BLaER1 treated with 17β-estradiol and CSF1 and Interleukin-3, amounts not matched to agents 10 nM and 100 nM (cell line): Measurements from ENCODE around the gene ZNF124.
A peak's percentile ranks its signal among the peaks of the same experiment; 100 is the strongest.
"Not testable (repeated sequence)": the region's sequence is repeated elsewhere in the genome, so short reads cannot be mapped to it uniquely, and the experiment has no call there.

Experiments used
- H3K27ac ChIP-seq, 11 experiments: shearing (Covaris generic); formaldehyde crosslinking; 2 replicates each; pipeline ENCODE4 v1.8.1; 2022
- H3K27me3 ChIP-seq, 11 experiments: shearing (Covaris generic); formaldehyde crosslinking; 2 replicates each; pipeline ENCODE4 v1.8.1; 2022
- H3K36me3 ChIP-seq, 11 experiments: shearing (Covaris generic); formaldehyde crosslinking; 2 replicates each; pipeline ENCODE4 v1.8.1; 2022
- H3K4me1 ChIP-seq, 10 experiments: shearing (Covaris generic); formaldehyde crosslinking; 2 replicates each; pipeline ENCODE4 v1.8.1; 2022
- H3K4me2 ChIP-seq, 11 experiments: shearing (Covaris generic); formaldehyde crosslinking; 2 replicates each; pipeline ENCODE4 v1.8.1; 2022
- H3K4me3 ChIP-seq, 10 experiments: shearing (Covaris generic); formaldehyde crosslinking; 2 replicates each; pipeline ENCODE4 v1.8.1; 2022
- H3K9ac ChIP-seq, 11 experiments: shearing (Covaris generic); formaldehyde crosslinking; 2 replicates each; pipeline ENCODE4 v1.8.1; 2022
- H3K9me3 ChIP-seq, 11 experiments: shearing (Covaris generic); formaldehyde crosslinking; replicated peaks in 1 of 11; 2 replicates each; pipeline ENCODE4 v1.8.1; 2022
- H4K20me1 ChIP-seq, 11 experiments: shearing (Covaris generic); formaldehyde crosslinking; 2 replicates each; pipeline ENCODE4 v1.8.1; 2022
- Cebpa-rat ChIP-seq, 11 experiments: shearing (Covaris generic); IDR thresholded peaks; 2 replicates each; pipeline ENCODE4 v1.8.1; 2022

The ZNF124 gene

DNA sequence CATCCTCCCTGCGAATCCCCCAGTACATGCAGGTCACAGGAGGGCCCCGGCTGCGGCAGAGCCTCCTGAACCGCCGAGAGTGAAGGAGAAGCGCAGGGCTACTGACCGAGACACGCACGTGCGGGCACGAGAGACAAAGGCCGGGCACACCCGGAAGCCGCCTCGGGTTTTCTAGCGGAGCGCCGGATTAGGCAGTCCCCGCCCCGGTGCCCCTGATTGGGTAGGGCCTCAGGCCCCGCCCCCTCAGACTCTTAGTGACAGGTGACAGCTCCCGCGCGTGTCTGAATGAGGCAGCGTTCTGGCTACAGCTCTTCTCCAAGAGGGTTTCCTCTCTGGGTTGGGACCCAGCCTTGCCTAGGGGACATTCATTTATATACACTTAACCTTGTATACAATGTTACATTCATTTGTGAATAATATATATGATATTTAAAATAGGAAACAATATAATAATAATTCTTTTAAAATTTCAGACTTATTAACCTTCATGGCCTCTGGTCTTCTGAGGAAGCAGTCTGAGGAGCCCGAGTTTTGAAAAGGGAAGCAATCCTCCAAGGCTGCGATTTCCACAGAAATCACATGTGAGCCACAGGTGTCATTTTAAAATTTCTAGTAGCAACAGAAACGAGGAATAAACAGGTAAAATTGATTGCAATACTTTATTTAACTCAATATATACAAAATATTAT lies at the start of gene ZNF124:
ZNF124 (minus strand) TSS at position 146 of the 689 bp plus-strand sequence; CDS start at position 3, 143 bp downstream.
- H3K9me3 ChIP-seq: peaks cover 23 to 51% (median 33%) of the 10 kb centered on the region in 11 experiments
- peaks cover 3 to 36% (median 23%) of the 10 kb centered on the region in 11 experiments; a peak in 19 of 22 replicates for H4K20me1 ChIP-seq
- H3K9ac ChIP-seq: peak within 1 kb of the TSS in 10 of 11 experiments; percentile 27 to 78 (median 41); a peak in 15 of 22 replicates
- peak within 1 kb of the TSS in 3 of 10 experiments; percentile 15 to 36 (median 33); a peak in 5 of 20 replicates for H3K4me3 ChIP-seq
- H3K4me2 ChIP-seq: peak within 1 kb of the TSS; percentile 49 to 99 (median 74)
- peak within 1 kb of the TSS in 10 of 11 experiments; percentile 8 to 89 (median 66); a peak in 18 of 22 replicates for H3K27ac ChIP-seq
- not testable (repeated sequence) for H3K27me3 ChIP-seq
- H3K4me1 ChIP-seq: peaks cover 25 to 61% (median 30%) of the 10 kb centered on the region in 10 experiments
- peaks cover 17 to 36% (median 33%) of the 10 kb centered on the region in 11 experiments for H3K36me3 ChIP-seq

DNA sequence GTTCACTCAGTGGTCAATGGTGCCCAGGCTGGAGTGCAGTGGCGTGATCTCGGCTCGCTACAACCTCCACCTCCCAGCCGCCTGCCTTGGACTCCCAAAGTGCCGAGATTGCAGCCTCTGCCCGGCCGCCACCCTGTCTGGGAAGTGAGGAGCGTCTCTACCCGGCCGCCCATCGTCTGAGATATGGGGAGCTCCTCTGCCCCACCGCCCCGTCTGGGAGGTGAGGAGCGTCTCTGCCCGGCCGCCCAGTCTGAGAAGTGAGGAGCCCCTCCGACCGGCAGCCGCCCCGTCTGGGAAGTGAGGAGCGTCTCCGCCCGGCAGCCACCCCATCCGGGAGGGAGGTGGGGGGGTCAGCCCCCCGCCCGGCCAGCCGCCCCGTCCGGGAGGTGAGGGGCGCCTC lies 48.5 kb upstream of the ZNF124 start:
- H3K36me3 ChIP-seq, H3K4me1 ChIP-seq, H3K4me2 ChIP-seq, H3K27me3 ChIP-seq, H3K9ac ChIP-seq, H3K4me3 ChIP-seq, H4K20me1 ChIP-seq, H3K27ac ChIP-seq: not testable (repeated sequence)
- peaks cover 19 to 48% (median 43%) of the 10 kb centered on the region in 11 experiments; a peak in 21 of 22 replicates for H3K9me3 ChIP-seq

DNA sequence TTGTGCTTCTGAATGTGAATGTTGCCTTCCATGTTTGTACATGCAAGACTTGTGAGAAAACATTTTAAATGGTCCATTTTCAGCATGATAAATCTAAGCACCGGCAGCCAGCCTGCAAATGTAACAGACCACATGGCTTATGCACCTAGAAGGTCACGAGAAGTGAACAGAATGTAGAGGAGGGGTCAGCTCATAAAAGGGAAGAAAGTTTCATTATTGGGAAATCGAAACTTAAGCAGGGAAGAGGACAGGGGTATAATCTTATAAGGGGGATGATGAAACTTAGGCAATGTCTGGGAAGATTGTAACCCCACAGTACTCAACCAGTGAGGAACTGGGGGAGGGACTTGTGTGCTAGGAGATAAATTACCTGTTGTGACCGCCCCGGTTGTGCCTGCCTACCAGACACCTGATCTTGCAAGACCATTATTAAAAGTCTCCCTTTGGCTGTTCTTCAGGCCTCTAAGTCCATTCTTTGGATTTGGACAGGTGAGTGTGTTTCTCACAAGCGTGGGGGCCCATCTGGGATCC lies 46.4 kb upstream of the ZNF124 start:
- Histone ChIP-seq H3K27ac (no peak overlapping the region), H3K9me3 (peaks cover 5 to 29% (median 23%) of the 10 kb centered on the region in 11 experiments; a peak in 19 of 22 replicates), H3K4me1 (no peaks in the 10 kb centered on the region), H3K4me2 (no peak overlapping the region), H4K20me1 (no peaks in the 10 kb centered on the region), H3K9ac (no peak overlapping the region), H3K4me3 (no peak overlapping the region), H3K27me3 (no peaks in the 10 kb centered on the region), H3K36me3 (no peaks in the 10 kb centered on the region)
- no peak for TF ChIP-seq Cebpa-rat (IDR thresholded peaks at IDR 0.05)

DNA sequence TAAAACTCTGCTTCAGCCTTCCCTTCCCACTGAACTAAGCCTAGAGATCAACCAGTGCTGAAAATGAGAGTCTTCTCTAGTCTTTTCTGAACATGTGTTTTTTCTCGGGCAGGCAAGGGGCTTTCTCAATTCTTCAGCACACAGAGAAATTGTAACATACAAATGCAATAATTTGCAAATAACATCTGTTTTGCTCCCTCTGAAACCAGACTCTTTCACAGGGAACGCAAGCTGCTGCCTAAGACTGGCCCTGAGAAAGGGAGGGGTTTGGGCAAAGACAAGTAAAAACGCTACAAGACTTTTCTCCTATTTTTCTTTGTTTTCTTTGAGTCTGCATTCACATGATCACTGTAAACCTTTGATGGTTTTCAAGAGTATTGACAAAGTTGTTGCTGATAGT lies 44.4 kb upstream of the ZNF124 start:
- no peak overlapping the region for H3K27ac ChIP-seq

DNA sequence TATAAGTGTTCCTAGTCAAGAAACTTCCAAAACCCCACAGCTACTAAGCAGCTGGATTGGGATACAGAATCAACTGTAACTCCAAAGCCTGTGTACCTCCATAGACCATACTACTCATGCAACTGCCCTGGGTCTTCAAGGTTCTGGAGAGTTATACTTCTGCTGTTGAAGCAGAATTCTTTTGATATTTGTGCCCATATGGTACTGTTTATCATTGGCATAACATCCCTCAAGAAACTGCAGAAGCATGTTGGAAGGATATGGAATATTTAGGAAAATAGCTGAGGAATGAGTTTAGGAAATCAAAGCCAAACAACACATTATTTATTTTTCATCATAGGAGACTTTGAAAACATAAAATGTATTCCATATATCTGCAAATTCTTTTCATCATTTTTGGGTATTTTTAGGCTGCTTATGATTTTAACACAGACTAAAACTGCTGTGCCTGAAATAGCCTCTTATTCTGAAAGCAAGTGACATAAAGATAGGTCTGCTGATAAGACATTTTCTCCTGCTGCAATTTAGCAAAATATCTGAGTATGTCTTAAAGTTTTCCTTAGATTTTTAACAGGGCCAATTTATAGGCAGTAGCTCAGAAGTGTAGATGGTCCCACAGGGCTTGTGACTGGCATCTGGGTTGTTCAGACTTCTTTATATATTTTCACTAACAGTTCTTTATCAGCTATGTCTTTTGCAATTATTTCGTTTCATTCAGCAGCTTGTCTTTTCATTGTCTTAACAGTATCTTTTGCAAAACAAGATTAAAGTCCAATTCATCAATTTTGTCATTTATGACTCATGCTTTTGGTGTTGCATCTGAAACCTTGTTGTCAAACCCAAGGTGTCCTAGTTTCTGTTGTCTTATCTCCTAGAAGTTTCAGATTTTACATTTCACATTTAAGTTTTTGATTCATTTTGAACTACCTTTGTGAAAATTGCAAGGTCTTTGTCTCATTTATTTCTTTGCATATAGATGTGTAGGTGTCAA lies 41.1 kb upstream of the ZNF124 start:
- Histone ChIP-seq H3K4me2 (peak overlapping the region in 2 of 11 experiments; percentile 91 to 95; a peak in 2 of 22 replicates), H3K36me3 (peaks cover 11 to 16% (median 14%) of the 10 kb centered on the region in 11 experiments; a peak in 21 of 22 replicates), H3K4me3 (no peak overlapping the region), H3K9ac (no peak overlapping the region), H3K9me3 (peaks cover 6 to 16% (median 12%) of the 10 kb centered on the region in 11 experiments; a peak in 20 of 22 replicates), H4K20me1 (peaks cover 11 to 26% (median 22%) of the 10 kb centered on the region in 11 experiments; a peak in 18 of 22 replicates), H3K27ac (no peak overlapping the region), H3K27me3 (no peaks in the 10 kb centered on the region), H3K4me1 (peaks cover 17 to 37% (median 24%) of the 10 kb centered on the region in 10 experiments)
- no peak for TF ChIP-seq Cebpa-rat (IDR thresholded peaks at IDR 0.05)

More for the DNA sequence above, 44.4 kb upstream of the ZNF124 start:
- Histone ChIP-seq H3K9ac (no peak overlapping the region), H3K36me3 (no peaks in the 10 kb centered on the region), H3K4me1 (peaks cover 0 to 14% (median 6%) of the 10 kb centered on the region in 10 experiments; a peak in 16 of 20 replicates), H4K20me1 (no peaks in the 10 kb centered on the region), H3K27me3 (no peaks in the 10 kb centered on the region), H3K4me2 (no peak overlapping the region), H3K4me3 (no peak overlapping the region), H3K9me3 (peaks cover 2 to 16% (median 10%) of the 10 kb centered on the region in 11 experiments; a peak in 18 of 22 replicates)
- TF ChIP-seq Cebpa-rat (IDR thresholded peaks at IDR 0.05): no peak

DNA sequence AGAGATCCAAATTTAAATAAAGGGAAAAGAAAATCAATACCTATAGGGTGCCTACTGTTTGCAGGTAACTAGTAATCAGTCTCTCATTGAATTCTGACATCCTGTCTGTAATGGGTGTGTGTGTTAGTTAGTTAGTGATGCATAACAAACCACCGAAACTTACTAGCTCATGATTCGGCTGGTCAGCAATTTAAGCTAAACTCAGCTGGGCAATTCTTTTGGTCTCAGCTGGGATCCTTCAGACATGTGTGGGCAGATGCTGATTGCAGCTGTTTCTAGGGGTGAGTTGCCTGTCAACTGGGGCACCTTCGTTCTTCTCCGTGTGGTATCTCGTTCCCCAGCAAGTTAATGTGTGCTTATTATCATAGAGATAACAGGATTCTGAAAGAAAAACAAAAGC lies 40.2 kb upstream of the ZNF124 start:
- Histone ChIP-seq H3K4me2 (peak overlapping the region in 4 of 11 experiments; percentile 49 to 95 (median 92); a peak in 7 of 22 replicates), H3K9me3 (peaks cover 15 to 25% (median 21%) of the 10 kb centered on the region in 11 experiments), H3K9ac (no peak overlapping the region)

DNA sequence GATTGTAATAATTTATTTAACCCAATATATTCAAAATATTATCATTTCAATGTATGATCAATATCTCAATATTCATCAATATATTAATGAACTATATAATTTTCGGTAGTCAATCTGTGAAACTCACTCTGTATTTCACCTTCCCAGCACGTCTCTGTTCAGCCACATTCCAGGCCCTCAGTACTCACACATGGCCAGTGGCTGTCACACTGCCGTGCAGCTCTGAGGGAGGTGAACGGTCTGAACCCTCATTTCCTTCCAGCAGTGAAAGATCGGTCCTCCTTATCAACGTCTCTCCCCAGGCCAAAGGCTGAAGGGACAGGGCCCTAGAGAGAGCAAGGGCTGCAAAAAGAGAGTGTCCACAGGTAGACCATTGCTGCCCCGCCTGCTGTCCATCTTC lies 39.5 kb upstream of the ZNF124 start:
- no peak overlapping the region; a peak in 2 of 22 replicates for H3K27ac ChIP-seq
- peak overlapping the region in 1 of 11 experiments; percentile 93; a peak in 1 of 22 replicates for H3K9ac ChIP-seq
- peaks cover 22 to 31% (median 28%) of the 10 kb centered on the region in 11 experiments for H3K9me3 ChIP-seq
- H3K4me3 ChIP-seq: no peak overlapping the region
- no peaks in the 10 kb centered on the region for H3K27me3 ChIP-seq
- peak overlapping the region in 10 of 11 experiments; percentile 38 to 95 (median 91); a peak in 12 of 22 replicates for H3K4me2 ChIP-seq
- TF ChIP-seq Cebpa-rat (IDR thresholded peaks at IDR 0.05): no peak
- H3K36me3 ChIP-seq: peaks cover 27 to 32% (median 30%) of the 10 kb centered on the region in 11 experiments
- H3K4me1 ChIP-seq: peaks cover 17 to 41% (median 24%) of the 10 kb centered on the region in 10 experiments
- H4K20me1 ChIP-seq: peaks cover 11 to 42% (median 30%) of the 10 kb centered on the region in 11 experiments; a peak in 18 of 22 replicates

More for the DNA sequence above, 40.2 kb upstream of the ZNF124 start:
- H3K4me3 ChIP-seq: no peak overlapping the region
- H4K20me1 ChIP-seq: peaks cover 11 to 35% (median 28%) of the 10 kb centered on the region in 11 experiments; a peak in 18 of 22 replicates
- no peaks in the 10 kb centered on the region for H3K27me3 ChIP-seq
- TF ChIP-seq Cebpa-rat (IDR thresholded peaks at IDR 0.05): no peak
- H3K36me3 ChIP-seq: peaks cover 20 to 25% (median 24%) of the 10 kb centered on the region in 11 experiments
- H3K4me1 ChIP-seq: peaks cover 17 to 41% (median 24%) of the 10 kb centered on the region in 10 experiments
- no peak overlapping the region for H3K27ac ChIP-seq

DNA sequence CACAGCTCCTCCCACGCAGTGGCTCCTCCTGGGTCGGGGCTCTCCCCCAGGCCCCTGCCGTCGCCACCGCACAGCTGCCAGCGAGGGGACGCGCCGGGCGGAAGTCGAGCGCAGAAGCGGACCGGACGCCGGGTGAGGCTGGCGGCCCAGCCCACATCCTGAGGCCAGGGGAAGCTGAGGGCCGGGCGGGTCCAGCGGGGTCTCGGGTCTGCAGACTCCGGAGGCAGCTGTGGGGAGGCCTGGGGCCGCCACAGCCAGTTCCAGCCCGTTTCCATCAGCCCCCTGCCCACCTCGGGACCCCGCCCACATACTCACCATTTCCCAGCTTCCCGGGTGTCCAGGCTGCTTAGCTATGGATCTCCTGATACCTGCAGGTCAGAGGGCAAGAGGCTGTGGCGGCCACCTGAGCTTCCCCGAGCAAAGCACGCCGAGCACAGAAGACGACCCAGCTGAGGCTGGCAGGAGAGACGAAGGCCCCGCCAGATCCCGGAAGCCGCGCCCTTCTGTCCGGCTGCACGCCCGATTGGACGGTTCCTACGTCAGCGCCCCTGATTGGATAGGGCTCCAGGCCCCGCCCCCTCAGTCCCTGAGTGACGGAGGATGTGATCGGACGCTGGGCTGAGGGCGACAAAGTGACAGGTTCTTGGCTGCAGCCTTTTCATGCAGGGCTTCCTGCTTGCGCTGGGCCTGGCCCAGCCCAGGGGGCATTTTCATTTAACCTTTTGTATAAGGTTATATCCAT lies 38.7 kb upstream of the ZNF124 start:
- H3K4me2 ChIP-seq: peak overlapping the region; percentile 74 to 95 (median 91)
- H3K9ac ChIP-seq: peak overlapping the region; percentile 91 to 98 (median 94)
- H4K20me1 ChIP-seq: peaks cover 11 to 50% (median 36%) of the 10 kb centered on the region in 11 experiments; a peak in 18 of 22 replicates
- TF ChIP-seq Cebpa-rat (IDR thresholded peaks at IDR 0.05): no peak
- H3K4me3 ChIP-seq: peak overlapping the region; percentile 90 to 96 (median 94)
- peaks cover 35 to 40% (median 38%) of the 10 kb centered on the region in 11 experiments for H3K36me3 ChIP-seq
- no peaks in the 10 kb centered on the region for H3K27me3 ChIP-seq
- peaks cover 29 to 39% (median 36%) of the 10 kb centered on the region in 11 experiments for H3K9me3 ChIP-seq
- peak overlapping the region; percentile 90 to 99 (median 94) for H3K27ac ChIP-seq
- peaks cover 17 to 41% (median 24%) of the 10 kb centered on the region in 10 experiments for H3K4me1 ChIP-seq
